Measurements from ENCODE around the gene RAD50.

DNA sequence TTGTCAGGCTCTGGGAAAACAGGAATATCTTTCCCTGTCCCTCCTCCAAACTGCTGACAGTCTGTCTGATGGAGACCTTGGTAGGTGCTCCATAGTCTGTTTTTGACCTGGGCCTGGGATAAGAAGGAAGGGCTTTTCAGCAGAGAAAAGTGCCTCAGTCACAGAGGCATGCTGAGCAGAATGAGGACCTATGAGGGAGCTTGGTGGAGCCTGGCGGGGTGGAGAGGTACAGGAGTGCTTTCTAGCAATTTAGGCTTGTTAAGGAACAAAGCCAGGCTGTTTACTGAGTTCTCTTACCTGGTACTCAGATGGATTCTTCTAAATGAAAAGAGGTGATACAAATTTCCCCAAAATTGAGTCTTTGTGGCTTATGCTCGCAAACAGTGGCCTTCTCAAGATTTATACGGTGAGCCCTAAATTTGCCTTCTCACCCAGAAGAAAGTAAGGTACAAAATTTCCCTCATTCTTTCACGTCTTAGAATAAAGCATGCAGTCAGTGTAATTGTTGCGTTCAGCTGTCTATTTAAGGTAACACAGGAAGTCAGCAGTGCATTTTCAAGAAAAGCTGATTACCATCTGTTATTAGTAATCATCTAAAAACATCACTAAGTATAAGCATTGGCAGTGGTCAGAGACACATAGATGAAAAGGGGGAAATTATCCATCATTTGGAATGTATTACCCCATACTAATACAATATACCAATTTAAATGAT is 72.6 kb downstream of the RAD50 start:
- TF ChIP-seq EZH2 (IDR thresholded peaks at IDR 0.05), result no peak
- TF ChIP-seq, protein P1, sequence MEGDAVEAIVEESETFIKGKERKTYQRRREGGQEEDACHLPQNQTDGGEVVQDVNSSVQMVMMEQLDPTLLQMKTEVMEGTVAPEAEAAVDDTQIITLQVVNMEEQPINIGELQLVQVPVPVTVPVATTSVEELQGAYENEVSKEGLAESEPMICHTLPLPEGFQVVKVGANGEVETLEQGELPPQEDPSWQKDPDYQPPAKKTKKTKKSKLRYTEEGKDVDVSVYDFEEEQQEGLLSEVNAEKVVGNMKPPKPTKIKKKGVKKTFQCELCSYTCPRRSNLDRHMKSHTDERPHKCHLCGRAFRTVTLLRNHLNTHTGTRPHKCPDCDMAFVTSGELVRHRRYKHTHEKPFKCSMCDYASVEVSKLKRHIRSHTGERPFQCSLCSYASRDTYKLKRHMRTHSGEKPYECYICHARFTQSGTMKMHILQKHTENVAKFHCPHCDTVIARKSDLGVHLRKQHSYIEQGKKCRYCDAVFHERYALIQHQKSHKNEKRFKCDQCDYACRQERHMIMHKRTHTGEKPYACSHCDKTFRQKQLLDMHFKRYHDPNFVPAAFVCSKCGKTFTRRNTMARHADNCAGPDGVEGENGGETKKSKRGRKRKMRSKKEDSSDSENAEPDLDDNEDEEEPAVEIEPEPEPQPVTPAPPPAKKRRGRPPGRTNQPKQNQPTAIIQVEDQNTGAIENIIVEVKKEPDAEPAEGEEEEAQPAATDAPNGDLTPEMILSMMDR (IDR thresholded peaks at IDR 0.05), result no peak
